Measurements from ENCODE around the gene PRKCE. TPM values are rescaled to one million over a fixed set of nuclear protein-coding genes. Genes with fewer than 3 reads are reported as not detected.
A peak's percentile ranks its signal among the peaks of the same experiment; 100 is the strongest.

The PRKCE gene
- total and polyA plus RNA-seq, 2 experiments from 2014 or later: 0.94 to 1.2 TPM

DNA sequence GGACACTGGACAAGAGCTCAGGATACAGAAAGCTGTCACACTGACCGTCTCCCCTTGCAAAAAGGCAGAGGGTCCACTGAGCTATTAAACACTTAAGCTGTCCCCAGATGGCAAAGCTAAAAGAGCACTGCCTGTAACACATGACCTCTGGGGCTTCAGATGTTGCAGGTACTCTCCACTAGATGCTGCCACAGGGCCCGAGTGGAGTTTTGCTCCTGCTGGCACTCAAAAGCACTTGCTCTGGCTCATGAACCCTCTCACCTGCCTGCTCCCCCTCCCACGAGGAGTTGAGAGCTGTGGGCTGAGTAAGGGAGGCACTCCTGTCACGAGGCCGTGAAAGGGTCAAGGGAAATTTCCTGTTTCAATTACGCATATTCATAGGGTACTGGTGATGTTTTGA is 227.9 kb downstream of the PRKCE start:
- Histone ChIP-seq H2AFZ (no peak overlapping the region), H3K4me1 (ENCODE audit: insufficient read depth) (no peaks in the 10 kb centered on the region), H3K79me2 (replicated peaks; ENCODE audit: insufficient read depth) (no peaks in the 10 kb centered on the region), H3F3A (replicated peaks; ENCODE audit: low read depth) (no peaks in the 10 kb centered on the region), H4K20me1 (replicated peaks; ENCODE audit: insufficient read depth) (no peaks in the 10 kb centered on the region), H3K27me3 (ENCODE audit: insufficient read depth) (no peaks in the 10 kb centered on the region), H3K4me2 (no peak overlapping the region), H3K27ac (ENCODE audit: low read depth) (no peak overlapping the region), H3K36me3 (ENCODE audit: insufficient read depth) (0 out of 2 replicates have a peak, but pooled peaks cover 6% of the 10 kb centered on the region), H3K4me3 (no peak overlapping the region), H3K9me2 (ENCODE audit: insufficient read depth) (peaks cover 6% of the 10 kb centered on the region; the same call in 1 of the 2 replicates)
- H3K36me3 Mint-ChIP-seq (ENCODE audit: low read depth): peaks cover 5% of the 10 kb centered on the region; the same call in 1 of the 3 replicates
- H3K27ac Mint-ChIP-seq: no peak overlapping the region
- TF ChIP-seq ZNF114 (CRISPR knock-in tag; IDR thresholded peaks at IDR 0.05): no peak
- TF ChIP-seq, protein P1, sequence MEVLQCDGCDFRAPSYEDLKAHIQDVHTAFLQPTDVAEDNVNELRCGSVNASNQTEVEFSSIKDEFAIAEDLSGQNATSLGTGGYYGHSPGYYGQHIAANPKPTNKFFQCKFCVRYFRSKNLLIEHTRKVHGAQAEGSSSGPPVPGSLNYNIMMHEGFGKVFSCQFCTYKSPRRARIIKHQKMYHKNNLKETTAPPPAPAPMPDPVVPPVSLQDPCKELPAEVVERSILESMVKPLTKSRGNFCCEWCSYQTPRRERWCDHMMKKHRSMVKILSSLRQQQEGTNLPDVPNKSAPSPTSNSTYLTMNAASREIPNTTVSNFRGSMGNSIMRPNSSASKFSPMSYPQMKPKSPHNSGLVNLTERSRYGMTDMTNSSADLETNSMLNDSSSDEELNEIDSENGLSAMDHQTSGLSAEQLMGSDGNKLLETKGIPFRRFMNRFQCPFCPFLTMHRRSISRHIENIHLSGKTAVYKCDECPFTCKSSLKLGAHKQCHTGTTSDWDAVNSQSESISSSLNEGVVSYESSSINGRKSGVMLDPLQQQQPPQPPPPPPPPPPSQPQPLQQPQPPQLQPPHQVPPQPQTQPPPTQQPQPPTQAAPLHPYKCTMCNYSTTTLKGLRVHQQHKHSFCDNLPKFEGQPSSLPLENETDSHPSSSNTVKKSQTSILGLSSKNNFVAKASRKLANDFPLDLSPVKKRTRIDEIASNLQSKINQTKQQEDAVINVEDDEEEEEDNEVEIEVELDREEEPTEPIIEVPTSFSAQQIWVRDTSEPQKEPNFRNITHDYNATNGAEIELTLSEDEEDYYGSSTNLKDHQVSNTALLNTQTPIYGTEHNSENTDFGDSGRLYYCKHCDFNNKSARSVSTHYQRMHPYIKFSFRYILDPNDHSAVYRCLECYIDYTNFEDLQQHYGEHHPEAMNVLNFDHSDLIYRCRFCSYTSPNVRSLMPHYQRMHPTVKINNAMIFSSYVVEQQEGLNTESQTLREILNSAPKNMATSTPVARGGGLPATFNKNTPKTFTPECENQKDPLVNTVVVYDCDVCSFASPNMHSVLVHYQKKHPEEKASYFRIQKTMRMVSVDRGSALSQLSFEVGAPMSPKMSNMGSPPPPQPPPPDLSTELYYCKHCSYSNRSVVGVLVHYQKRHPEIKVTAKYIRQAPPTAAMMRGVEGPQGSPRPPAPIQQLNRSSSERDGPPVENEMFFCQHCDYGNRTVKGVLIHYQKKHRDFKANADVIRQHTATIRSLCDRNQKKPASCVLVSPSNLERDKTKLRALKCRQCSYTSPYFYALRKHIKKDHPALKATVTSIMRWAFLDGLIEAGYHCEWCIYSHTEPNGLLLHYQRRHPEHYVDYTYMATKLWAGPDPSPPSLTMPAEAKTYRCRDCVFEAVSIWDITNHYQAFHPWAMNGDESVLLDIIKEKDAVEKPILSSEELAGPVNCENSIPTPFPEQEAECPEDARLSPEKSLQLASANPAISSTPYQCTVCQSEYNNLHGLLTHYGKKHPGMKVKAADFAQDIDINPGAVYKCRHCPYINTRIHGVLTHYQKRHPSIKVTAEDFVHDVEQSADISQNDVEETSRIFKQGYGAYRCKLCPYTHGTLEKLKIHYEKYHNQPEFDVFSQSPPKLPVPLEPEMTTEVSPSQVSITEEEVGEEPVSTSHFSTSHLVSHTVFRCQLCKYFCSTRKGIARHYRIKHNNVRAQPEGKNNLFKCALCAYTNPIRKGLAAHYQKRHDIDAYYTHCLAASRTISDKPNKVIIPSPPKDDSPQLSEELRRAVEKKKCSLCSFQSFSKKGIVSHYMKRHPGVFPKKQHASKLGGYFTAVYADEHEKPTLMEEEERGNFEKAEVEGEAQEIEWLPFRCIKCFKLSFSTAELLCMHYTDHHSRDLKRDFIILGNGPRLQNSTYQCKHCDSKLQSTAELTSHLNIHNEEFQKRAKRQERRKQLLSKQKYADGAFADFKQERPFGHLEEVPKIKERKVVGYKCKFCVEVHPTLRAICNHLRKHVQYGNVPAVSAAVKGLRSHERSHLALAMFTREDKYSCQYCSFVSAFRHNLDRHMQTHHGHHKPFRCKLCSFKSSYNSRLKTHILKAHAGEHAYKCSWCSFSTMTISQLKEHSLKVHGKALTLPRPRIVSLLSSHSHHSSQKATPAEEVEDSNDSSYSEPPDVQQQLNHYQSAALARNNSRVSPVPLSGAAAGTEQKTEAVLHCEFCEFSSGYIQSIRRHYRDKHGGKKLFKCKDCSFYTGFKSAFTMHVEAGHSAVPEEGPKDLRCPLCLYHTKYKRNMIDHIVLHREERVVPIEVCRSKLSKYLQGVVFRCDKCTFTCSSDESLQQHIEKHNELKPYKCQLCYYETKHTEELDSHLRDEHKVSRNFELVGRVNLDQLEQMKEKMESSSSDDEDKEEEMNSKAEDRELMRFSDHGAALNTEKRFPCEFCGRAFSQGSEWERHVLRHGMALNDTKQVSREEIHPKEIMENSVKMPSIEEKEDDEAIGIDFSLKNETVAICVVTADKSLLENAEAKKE (CRISPR knock-in tag; IDR thresholded peaks at IDR 0.05): no peak
- no peak for TF ChIP-seq NANOG (IDR thresholded peaks at IDR 0.05; ENCODE audit: borderline replicate concordance)
- TF ChIP-seq, protein P2, sequence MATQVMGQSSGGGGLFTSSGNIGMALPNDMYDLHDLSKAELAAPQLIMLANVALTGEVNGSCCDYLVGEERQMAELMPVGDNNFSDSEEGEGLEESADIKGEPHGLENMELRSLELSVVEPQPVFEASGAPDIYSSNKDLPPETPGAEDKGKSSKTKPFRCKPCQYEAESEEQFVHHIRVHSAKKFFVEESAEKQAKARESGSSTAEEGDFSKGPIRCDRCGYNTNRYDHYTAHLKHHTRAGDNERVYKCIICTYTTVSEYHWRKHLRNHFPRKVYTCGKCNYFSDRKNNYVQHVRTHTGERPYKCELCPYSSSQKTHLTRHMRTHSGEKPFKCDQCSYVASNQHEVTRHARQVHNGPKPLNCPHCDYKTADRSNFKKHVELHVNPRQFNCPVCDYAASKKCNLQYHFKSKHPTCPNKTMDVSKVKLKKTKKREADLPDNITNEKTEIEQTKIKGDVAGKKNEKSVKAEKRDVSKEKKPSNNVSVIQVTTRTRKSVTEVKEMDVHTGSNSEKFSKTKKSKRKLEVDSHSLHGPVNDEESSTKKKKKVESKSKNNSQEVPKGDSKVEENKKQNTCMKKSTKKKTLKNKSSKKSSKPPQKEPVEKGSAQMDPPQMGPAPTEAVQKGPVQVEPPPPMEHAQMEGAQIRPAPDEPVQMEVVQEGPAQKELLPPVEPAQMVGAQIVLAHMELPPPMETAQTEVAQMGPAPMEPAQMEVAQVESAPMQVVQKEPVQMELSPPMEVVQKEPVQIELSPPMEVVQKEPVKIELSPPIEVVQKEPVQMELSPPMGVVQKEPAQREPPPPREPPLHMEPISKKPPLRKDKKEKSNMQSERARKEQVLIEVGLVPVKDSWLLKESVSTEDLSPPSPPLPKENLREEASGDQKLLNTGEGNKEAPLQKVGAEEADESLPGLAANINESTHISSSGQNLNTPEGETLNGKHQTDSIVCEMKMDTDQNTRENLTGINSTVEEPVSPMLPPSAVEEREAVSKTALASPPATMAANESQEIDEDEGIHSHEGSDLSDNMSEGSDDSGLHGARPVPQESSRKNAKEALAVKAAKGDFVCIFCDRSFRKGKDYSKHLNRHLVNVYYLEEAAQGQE (IDR thresholded peaks at IDR 0.05; ENCODE audit: unreplicated experiment): no peak
- no peak for TF ChIP-seq ZNF331 (CRISPR knock-in tag; IDR thresholded peaks at IDR 0.05; ENCODE audit: low read depth)
- TF ChIP-seq, protein P3, sequence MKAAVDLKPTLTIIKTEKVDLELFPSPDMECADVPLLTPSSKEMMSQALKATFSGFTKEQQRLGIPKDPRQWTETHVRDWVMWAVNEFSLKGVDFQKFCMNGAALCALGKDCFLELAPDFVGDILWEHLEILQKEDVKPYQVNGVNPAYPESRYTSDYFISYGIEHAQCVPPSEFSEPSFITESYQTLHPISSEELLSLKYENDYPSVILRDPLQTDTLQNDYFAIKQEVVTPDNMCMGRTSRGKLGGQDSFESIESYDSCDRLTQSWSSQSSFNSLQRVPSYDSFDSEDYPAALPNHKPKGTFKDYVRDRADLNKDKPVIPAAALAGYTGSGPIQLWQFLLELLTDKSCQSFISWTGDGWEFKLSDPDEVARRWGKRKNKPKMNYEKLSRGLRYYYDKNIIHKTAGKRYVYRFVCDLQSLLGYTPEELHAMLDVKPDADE (IDR thresholded peaks at IDR 0.05): no peak
- TF ChIP-seq STAT1 (IDR thresholded peaks at IDR 0.05; ENCODE audit: unreplicated experiment): no peak
- no peak for TF ChIP-seq EZH2 (IDR thresholded peaks at IDR 0.05; ENCODE audit: low read depth, unreplicated experiment)
- TF ChIP-seq EZH2phosphoT487 (IDR thresholded peaks at IDR 0.05; ENCODE audit: unreplicated experiment): no peak
- TF ChIP-seq CREB1 (CRISPR knock-in tag; IDR thresholded peaks at IDR 0.05; ENCODE audit: low read depth): no peak
- TF ChIP-seq, protein P4, sequence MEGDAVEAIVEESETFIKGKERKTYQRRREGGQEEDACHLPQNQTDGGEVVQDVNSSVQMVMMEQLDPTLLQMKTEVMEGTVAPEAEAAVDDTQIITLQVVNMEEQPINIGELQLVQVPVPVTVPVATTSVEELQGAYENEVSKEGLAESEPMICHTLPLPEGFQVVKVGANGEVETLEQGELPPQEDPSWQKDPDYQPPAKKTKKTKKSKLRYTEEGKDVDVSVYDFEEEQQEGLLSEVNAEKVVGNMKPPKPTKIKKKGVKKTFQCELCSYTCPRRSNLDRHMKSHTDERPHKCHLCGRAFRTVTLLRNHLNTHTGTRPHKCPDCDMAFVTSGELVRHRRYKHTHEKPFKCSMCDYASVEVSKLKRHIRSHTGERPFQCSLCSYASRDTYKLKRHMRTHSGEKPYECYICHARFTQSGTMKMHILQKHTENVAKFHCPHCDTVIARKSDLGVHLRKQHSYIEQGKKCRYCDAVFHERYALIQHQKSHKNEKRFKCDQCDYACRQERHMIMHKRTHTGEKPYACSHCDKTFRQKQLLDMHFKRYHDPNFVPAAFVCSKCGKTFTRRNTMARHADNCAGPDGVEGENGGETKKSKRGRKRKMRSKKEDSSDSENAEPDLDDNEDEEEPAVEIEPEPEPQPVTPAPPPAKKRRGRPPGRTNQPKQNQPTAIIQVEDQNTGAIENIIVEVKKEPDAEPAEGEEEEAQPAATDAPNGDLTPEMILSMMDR (conservative IDR thresholded peaks at IDR 0.05; ENCODE audit: low read depth in 2 of 2): no peak
- no peak for TF ChIP-seq JUNB (IDR thresholded peaks at IDR 0.05; ENCODE audit: unreplicated experiment)
- no peak for TF ChIP-seq POLR2AphosphoS5 (IDR thresholded peaks at IDR 0.05; ENCODE audit: low read depth)
- no peaks in the 10 kb centered on the region for H3K4me1 Mint-ChIP-seq
- H3K4me3 Mint-ChIP-seq: no peak overlapping the region
- peaks cover 26% of the 10 kb centered on the region for H3K9me3 Mint-ChIP-seq
- H3K27me3 Mint-ChIP-seq (ENCODE audit: insufficient read depth, low read depth, poor library complexity): peaks cover 1% of the 10 kb centered on the region
- peak; percentile 10 for DNase-seq (ENCODE audit: low spot score)
- ATAC-seq: peak; percentile 41; the same call in 2 of the 3 replicates
